K562 (cell line): ENCODE data around the gene EFHC1. TPM values are rescaled to one million over a fixed set of nuclear protein-coding genes. Genes with fewer than 3 reads are reported as not detected.

Source experiments
- ATAC-seq: fragments of 200-7000 bp; cut with Tn5 transposase; 3 replicates; pipeline ENCODE4 v1.9.1; 2020; ENCODE audit warnings: moderate library complexity
- BruUV-seq: library from RNA; stranded (reverse); fragments of 400-500 nt; replicated peaks from 2 replicates; lab custom pipeline; 2021; lab: Mats Ljungman, UMichigan
- CTCF ChIA-PET: fragments of 300-600 bp; formaldehyde crosslinking; extraction: SDS; loops from one replicate; lab custom pipeline; 2021; ENCODE audit warnings: low intra/inter-chr PET ratio; lab: Yijun Ruan, JAX
- POLR2A ChIA-PET: fragments of 300-600, 350-650 bp; sonication (Branson Sonifier 250); formaldehyde crosslinking; extraction: SDS; loops from one replicate; lab custom pipeline; 2021; ENCODE audit warnings: antibody characterized with exemption, inconsistent platforms; lab: Yijun Ruan, JAX
- DNase-seq, 4 experiments: peaks; one replicate each; pipeline versions ENCODE4 v3.0.0 to v3.0.0-alpha.2; 2011 to 2018; ENCODE audit warnings: low spot score in 3 of 4, mixed read lengths in 3 of 4; ENCODE audit errors: extremely low read depth in 1 of 4
- FAIRE-seq: peaks from 2 replicates; lab custom pipeline; 2011; peaks lifted over from hg19 to GRCh38; lab: Jason Lieb, UNC
- H2AFZ ChIP-seq: 2 replicates; pipeline ENCODE4 v1.6.0; 2011; ENCODE audit warnings: low read depth, low read length, control low read depth, inconsistent platforms
- H3K27ac ChIP-seq: fragments of 200-600 bp; 3 replicates; pipeline ENCODE4 v1.8.0; 2011; ENCODE audit warnings: low read depth, mild to moderate bottlenecking, control low read depth, inconsistent platforms, low read length, moderate library complexity, mixed read lengths; ENCODE audit errors: extremely low read depth
- H3K27me3 ChIP-seq, 2 experiments: fragments of 300-600 bp in 1 of 2; 2 replicates in 1 of 2; 3 replicates in 1 of 2; pipeline versions ENCODE4 v1.6.0 to v1.8.0; 2011; ENCODE audit warnings: inconsistent platforms in 2 of 2, low read length in 2 of 2, mild to moderate bottlenecking in 1 of 2, mixed read lengths in 1 of 2, moderate library complexity in 1 of 2; ENCODE audit not compliant: control insufficient read depth in 2 of 2, insufficient read depth in 2 of 2
- H3K36me3 ChIP-seq: fragments of 300-600 bp; 3 replicates; pipeline ENCODE4 v1.8.0; 2011; ENCODE audit warnings: mild to moderate bottlenecking, low read length, inconsistent platforms; ENCODE audit not compliant: control insufficient read depth, insufficient read depth
- H3K4me1 ChIP-seq, 2 experiments: fragments of 200-600 bp in 1 of 2; replicated peaks in 1 of 2; 2 replicates in 1 of 2; 3 replicates in 1 of 2; pipeline versions ENCODE4 v1.5.1 to v1.8.0; 2011; ENCODE audit warnings: inconsistent platforms in 2 of 2, low read length in 2 of 2, mild to moderate bottlenecking in 1 of 2, mixed read lengths in 1 of 2, moderate library complexity in 1 of 2; ENCODE audit not compliant: control insufficient read depth in 2 of 2, insufficient read depth in 2 of 2
- H3K4me2 ChIP-seq: 2 replicates; pipeline ENCODE4 v1.6.1; 2011; ENCODE audit warnings: low read length, control low read depth, inconsistent platforms, mixed read lengths; ENCODE audit not compliant: insufficient read depth
- H3K4me3 ChIP-seq: fragments of 200-600 bp; sonication (generic), shearing (Covaris generic); 2 replicates; pipeline ENCODE4 v1.5.1; 2016; ENCODE audit warnings: control low read depth, inconsistent platforms
- H3K79me2 ChIP-seq: fragments of 200-600 bp; 3 replicates; pipeline ENCODE4 v1.8.0; 2011; ENCODE audit warnings: low read length, inconsistent platforms; ENCODE audit not compliant: control insufficient read depth, insufficient read depth
- H3K9ac ChIP-seq, 2 experiments: 2 replicates each; pipeline versions ENCODE4 v1.6.0 to v1.6.1; 2011; ENCODE audit warnings: low read depth in 2 of 2, low read length in 2 of 2, control low read depth in 1 of 2, inconsistent platforms in 1 of 2, mild to moderate bottlenecking in 1 of 2, mixed read lengths in 1 of 2; ENCODE audit not compliant: insufficient read depth in 1 of 2
- H3K9me1 ChIP-seq: one replicate; pipeline ENCODE4 v1.6.0; 2011; ENCODE audit warnings: inconsistent platforms, mild to moderate bottlenecking, low read length, moderate library complexity; ENCODE audit not compliant: control insufficient read depth, insufficient read depth
- H3K9me3 ChIP-seq: replicated peaks from 2 replicates; pipeline ENCODE4 v1.5.1; 2011; ENCODE audit warnings: low read depth, low read length, inconsistent platforms; ENCODE audit not compliant: control insufficient read depth, insufficient read depth
- H4K20me1 ChIP-seq: replicated peaks from 2 replicates; pipeline ENCODE4 v1.6.1; 2011; ENCODE audit warnings: low read length, inconsistent platforms, mixed read lengths; ENCODE audit not compliant: control insufficient read depth, insufficient read depth
- BACH1 ChIP-seq: fragments of 200-800 bp; sonication (Bioruptor generic); IDR thresholded peaks from 2 replicates; pipeline ENCODE4 v1.6.1; 2016; ENCODE audit warnings: missing genetic modification characterization, missing compliant biosample characterization
- BRCA1 ChIP-seq, 2 experiments: fragments of 450-650 bp in 1 of 2; sonication (generic) in 1 of 2; formaldehyde crosslinking in 1 of 2; IDR thresholded peaks; 2 replicates each; pipeline versions ENCODE4 v1.5.0 to v1.6.1; 2017 to 2020; ENCODE audit warnings: mild to moderate bottlenecking in 1 of 2, missing genetic modification reagents in 1 of 2
- BRF2 ChIP-seq: IDR thresholded peaks from 3 replicates; pipeline ENCODE4 v1.6.1; 2011; ENCODE audit warnings: borderline replicate concordance, mild to moderate bottlenecking; ENCODE audit not compliant: insufficient read length, insufficient read depth
- CREB3 ChIP-seq: fragments of 450-650 bp; conservative IDR thresholded peaks from 2 replicates; pipeline ENCODE4 v1.6.1; 2016; ENCODE audit warnings: missing genetic modification characterization, low read depth, mild to moderate bottlenecking, missing compliant biosample characterization, moderate library complexity
- HLTF ChIP-seq: fragments of 450-650 bp; IDR thresholded peaks from 2 replicates; pipeline ENCODE4 v1.6.1; 2016
- LCOR ChIP-seq: sonication (generic); formaldehyde crosslinking; IDR thresholded peaks from 2 replicates; pipeline ENCODE4 v1.8.0; 2022; ENCODE audit warnings: mild to moderate bottlenecking, missing genetic modification reagents
- NFIC ChIP-seq: fragments of 450-650 bp; IDR thresholded peaks from 2 replicates; pipeline ENCODE4 v1.6.1; 2017; ENCODE audit warnings: mild to moderate bottlenecking, inconsistent platforms
- NR1H2 ChIP-seq: sonication (generic); formaldehyde crosslinking; IDR thresholded peaks from 2 replicates; pipeline ENCODE4 v1.4.0; 2020; ENCODE audit warnings: mild to moderate bottlenecking, missing genetic modification reagents
- RAD51 ChIP-seq: fragments of 450-650 bp; IDR thresholded peaks from 2 replicates; pipeline ENCODE4 v1.7.1; 2016; ENCODE audit warnings: low read depth, mild to moderate bottlenecking, borderline replicate concordance
- SNRNP70 ChIP-seq: fragments of 200-400 bp; formaldehyde crosslinking; optimal IDR thresholded peaks from 2 replicates; pipeline ENCODE3; 2017; ENCODE audit warnings: low read depth, low read length
- SPI1 ChIP-seq: IDR thresholded peaks from 2 replicates; pipeline ENCODE4 v1.6.1; 2011; ENCODE audit warnings: low read depth, low read length, control low read depth, borderline replicate concordance
- XRCC5 ChIP-seq: fragments of 200-400 bp; formaldehyde crosslinking; IDR thresholded peaks from 2 replicates; pipeline ENCODE4 v1.6.1; 2017; ENCODE audit warnings: low read depth, mild to moderate bottlenecking, low read length
- WGBS: fragments of 100-300 bp; shearing (Covaris generic); methylation state at CpG from one replicate; pipeline ENCODE4 v1.1.6; 2016; ENCODE audit warnings: low coverage, mixed read lengths; ENCODE audit not compliant: insufficient coverage; ENCODE audit errors: missing lambda C conversion rate; 5-methylcytosine and 5-hydroxymethylcytosine counted together
- in situ Hi-C: fragments of 300-500 bp; cut with MboI; formaldehyde crosslinking; loops from 4 replicates; pipeline ENCODE4 v1.15.0; 2018; ENCODE audit warnings: inconsistent platforms, mixed read lengths
- intact Hi-C: fragments of 100-400 bp; cut with micrococcal nuclease; formaldehyde crosslinking; loops from 2 replicates; pipeline ENCODE4 v1.14.2; 2022
- polyA plus RNA-seq, 8 experiments: library from polyadenylated mRNA; depleted of rRNA in 4 of 8; stranded (reverse) in 5 of 8; unstranded in 3 of 8; fragments of >200 nt; fragmentation: Nextera tagmentation in 2 of 8; fragmentation: Illumina TruSeq in 1 of 8; extraction: Ambion mirVana in 2 of 8; extraction: Trizol in 1 of 8; gene quantifications; 2 replicates each; pipeline versions ENCODE4 v1.2.1 to v1.2.3, GENCODE V29; 2011 to 2014; ENCODE audit warnings: inconsistent platforms in 1 of 8, missing spikeins in 1 of 8
- total RNA-seq, 7 experiments: library from RNA; depleted of rRNA in 6 of 7; stranded (reverse); fragments of >200 nt in 6 of 7; fragmentation: Illumina TruSeq in 2 of 7; extraction: Trizol in 2 of 7; gene quantifications; 2 replicates each; pipeline versions ENCODE4 v1.2.1 to v1.2.3, GENCODE V29; 2011 to 2021; ENCODE audit warnings: low replicate concordance in 1 of 7

EFHC1 gene
- total and polyA plus RNA-seq, 9 of the 15 experiments (the other 6 are each of a cell fraction or from before 2014, with no cell fraction given) = 9.5 to 31.0 (median 14.9) TPM

GRCh38 chr6:52403627-52404026 lies 16.5 kb upstream of the EFHC1 start:
- H3K4me3 ChIP-seq = no peak overlapping the region
- H2AFZ ChIP-seq = no peak overlapping the region
- peaks cover 0 to 4% of the 10 kb centered on the region in 2 experiments; a peak in 2 of 5 replicates for H3K4me1 ChIP-seq
- H4K20me1 ChIP-seq = no peaks in the 10 kb centered on the region
- peaks cover 2% of the 10 kb centered on the region; the same call in 1 of the 3 replicates for H3K36me3 ChIP-seq
- H3K9ac ChIP-seq = no peak overlapping the region; a peak in 1 of 4 replicates
- no peaks in the 10 kb centered on the region for H3K79me2 ChIP-seq
- POLR2A ChIA-PET = interaction anchor here (0.6 to 2.1 kb wide), 3 partner anchors 16 to 123 kb away, joined by 3 to 6 read pairs (median 3); partner anchors contain the start of gene EFHC1
- TF ChIP-seq CREB3 (tag) (no peak), NFIC (peak; percentile 73)
- TF ChIP-seq, all 486 proteins: peak for 1
- DNase-seq (no peak), FAIRE-seq (no peak), ATAC-seq (no peak)
- Histone ChIP-seq H3K27ac (no peak overlapping the region), H3K9me3 (no peaks in the 10 kb centered on the region), H3K27me3 (no peaks in the 10 kb centered on the region), H3K4me2 (no peak overlapping the region), H3K9me1 (no peaks in the 10 kb centered on the region)
- in situ Hi-C loops (loop anchor here (25.0 kb wide), 1 partner anchor 1084 kb away; no protein-coding TSS in a partner anchor), intact Hi-C loops (no loop called here)
- 66% methylated on average over 9 of the region's 9 CpGs for WGBS
- BruUV-seq = no TSS peak
- CTCF ChIA-PET = no interaction called here

GRCh38 chr6:52405243-52405642 lies 14.9 kb upstream of the EFHC1 start:
- Histone ChIP-seq H3K79me2 (no peaks in the 10 kb centered on the region), H3K4me3 (no peak overlapping the region), H3K4me2 (no peak overlapping the region), H3K9ac (no peak overlapping the region), H4K20me1 (no peaks in the 10 kb centered on the region), H3K36me3 (peaks cover 2% of the 10 kb centered on the region; the same call in 1 of the 3 replicates), H3K9me3 (no peaks in the 10 kb centered on the region), H3K9me1 (no peaks in the 10 kb centered on the region), H3K27ac (no peak overlapping the region), H3K4me1 (peaks cover 0 to 4% of the 10 kb centered on the region in 2 experiments; a peak in 1 of 5 replicates), H3K27me3 (no peaks in the 10 kb centered on the region), H2AFZ (no peak overlapping the region)
- in situ Hi-C loops (loop anchor here (25.0 kb wide), 1 partner anchor 1082 kb away; no protein-coding TSS in a partner anchor), intact Hi-C loops (no loop called here)
- FAIRE-seq (no peak), DNase-seq (no peak), ATAC-seq (no peak)
- WGBS = 0% methylated on average over 1 of the region's 1 CpG
- ChIA-PET CTCF (no interaction called here), POLR2A (interaction anchor here (1.0 to 2.1 kb wide), 3 partner anchors 14 to 257 kb away, joined by 3 to 6 read pairs (median 5); partner anchors contain the start of gene EFHC1)
- no TSS peak for BruUV-seq
- TF ChIP-seq SNRNP70 = no peak
- no peak for TF ChIP-seq LCOR (CRISPR knock-in tag)
- no peak for TF ChIP-seq BRCA1 (IDR thresholded peaks at IDR 0.05)
- no peak for TF ChIP-seq BRCA1 (CRISPR knock-in tag; IDR thresholded peaks at IDR 0.05)
- no peak for TF ChIP-seq HLTF
- TF ChIP-seq BRF2 = no peak
- no peak for TF ChIP-seq BACH1
- no peak for TF ChIP-seq NR1H2 (CRISPR knock-in tag)
- no peak for TF ChIP-seq SPI1
- no peak for TF ChIP-seq XRCC5
- no peak for TF ChIP-seq RAD51
